Keratinocyte (primary cell): ENCODE measurements around the gene TMEM263.
"Not testable (repeated sequence)": the region's sequence is repeated elsewhere in the genome, so short reads cannot be mapped to it uniquely, and the experiment has no call there.

Source experiments
- CTCF ChIP-seq, 3 experiments: IDR thresholded peaks in 1 of 3; conservative IDR thresholded peaks in 1 of 3; optimal IDR thresholded peaks in 1 of 3; 2 replicates in 2 of 3; 3 replicates in 1 of 3; pipeline versions ENCODE3 to v1.5.1; 2011; ENCODE audit warnings: low read length in 3 of 3, mild to moderate bottlenecking in 3 of 3, moderate library complexity in 2 of 3, control low read depth in 1 of 3, inconsistent platforms in 1 of 3; ENCODE audit not compliant: insufficient read depth in 2 of 3; ENCODE audit errors: extremely low read depth in 1 of 3
- EZH2 ChIP-seq: IDR thresholded peaks from one replicate; pipeline ENCODE4 v1.6.1; 2012; ENCODE audit warnings: inconsistent platforms, mild to moderate bottlenecking, low read length, moderate library complexity

GRCh38 chr12:106921976-106922375 lies 33.7 kb upstream of the TMEM263 start:
- not testable (repeated sequence) for TF ChIP-seq CTCF (optimal IDR thresholded peaks at IDR 0.05 in 1 of 3, IDR thresholded peaks at IDR 0.05 in 1 of 3, conservative IDR thresholded peaks at IDR 0.05 in 1 of 3; ENCODE audit: extremely low read depth in 1 of 3, insufficient read depth in 2 of 3, low read length in 3 of 3); EZH2
